Testis (tissue), 3 donors: ENCODE results near the gene SMOC1. TPM values are rescaled to one million over a fixed set of nuclear protein-coding genes. Genes with fewer than 3 reads are reported as not detected.

Experiments
- DNase-seq: peaks from one replicate; pipeline ENCODE4 v3.0.0-alpha.2; 2019
- H3K27ac ChIP-seq, 2 donors: fragments of 200-600 bp; sonication (generic); one replicate each; pipeline ENCODE4 v1.5.1; 2019
- H3K27me3 ChIP-seq: fragments of 200-600 bp; sonication (generic); one replicate; pipeline ENCODE4 v1.5.1; 2019
- H3K36me3 ChIP-seq: fragments of 200-600 bp; sonication (generic); one replicate; pipeline ENCODE4 v1.5.1; 2017; ENCODE audit warnings: low read depth; ENCODE audit errors: missing control alignments
- H3K4me1 ChIP-seq: fragments of 200-600 bp; sonication (generic); one replicate; pipeline ENCODE4 v1.5.1; 2019
- H3K4me3 ChIP-seq, 2 donors: fragments of 200-600 bp; sonication (generic); one replicate each; pipeline ENCODE4 v1.5.1; 2017 to 2019
- H3K9me3 ChIP-seq: fragments of 200-600 bp; sonication (generic); one replicate; pipeline ENCODE4 v1.5.1; 2017
- POLR2A ChIP-seq: fragments of 450-650 bp; IDR thresholded peaks from one replicate; pipeline ENCODE4 v1.6.1; 2017; ENCODE audit warnings: antibody characterized with exemption, mild to moderate bottlenecking, moderate library complexity
- WGBS, 2 donors: methylation state at CpG; one replicate each; pipeline ENCODE4 v1.1.5; 2018; 5-methylcytosine and 5-hydroxymethylcytosine counted together
- intact Hi-C: fragments of 100-400 bp; cut with DNase I; formaldehyde crosslinking; loops from one replicate; pipeline ENCODE4 v1.15.1; 2023; ENCODE audit warnings: low total_unique reads
- polyA plus RNA-seq: library from polyadenylated mRNA; stranded (reverse); fragments of 350-450 nt; fragmentation: Illumina TruSeq; extraction: RNeasy Lipid Tissue Mini Kit (QIAGEN cat#74804); gene quantifications from one replicate; pipeline ENCODE4 v1.2.3, GENCODE V29; 2014; ENCODE audit warnings: low read depth, low replicate concordance; ENCODE audit not compliant: insufficient read depth
- total RNA-seq, 2 donors: library from RNA; depleted of rRNA; stranded (reverse); fragments of >200 nt; gene quantifications; one replicate each; pipeline ENCODE4 v1.2.3, GENCODE V29; 2016
- TF ChIP-seq, protein P1 (sequence below), 3 experiments: fragments of 450-650 bp in 2 of 3; fragments of 200-600 bp in 1 of 3; sonication (generic) in 1 of 3; IDR thresholded peaks; one replicate each; pipeline ENCODE4 v1.5.1; 2016 to 2019; ENCODE audit warnings: antibody characterized with exemption in 3 of 3, mild to moderate bottlenecking in 2 of 3, moderate library complexity in 1 of 3

The SMOC1 gene
- total and polyA plus RNA-seq, 3 donors from 2014 or later: 88.2 to 248 (median 143) TPM

DNA sequence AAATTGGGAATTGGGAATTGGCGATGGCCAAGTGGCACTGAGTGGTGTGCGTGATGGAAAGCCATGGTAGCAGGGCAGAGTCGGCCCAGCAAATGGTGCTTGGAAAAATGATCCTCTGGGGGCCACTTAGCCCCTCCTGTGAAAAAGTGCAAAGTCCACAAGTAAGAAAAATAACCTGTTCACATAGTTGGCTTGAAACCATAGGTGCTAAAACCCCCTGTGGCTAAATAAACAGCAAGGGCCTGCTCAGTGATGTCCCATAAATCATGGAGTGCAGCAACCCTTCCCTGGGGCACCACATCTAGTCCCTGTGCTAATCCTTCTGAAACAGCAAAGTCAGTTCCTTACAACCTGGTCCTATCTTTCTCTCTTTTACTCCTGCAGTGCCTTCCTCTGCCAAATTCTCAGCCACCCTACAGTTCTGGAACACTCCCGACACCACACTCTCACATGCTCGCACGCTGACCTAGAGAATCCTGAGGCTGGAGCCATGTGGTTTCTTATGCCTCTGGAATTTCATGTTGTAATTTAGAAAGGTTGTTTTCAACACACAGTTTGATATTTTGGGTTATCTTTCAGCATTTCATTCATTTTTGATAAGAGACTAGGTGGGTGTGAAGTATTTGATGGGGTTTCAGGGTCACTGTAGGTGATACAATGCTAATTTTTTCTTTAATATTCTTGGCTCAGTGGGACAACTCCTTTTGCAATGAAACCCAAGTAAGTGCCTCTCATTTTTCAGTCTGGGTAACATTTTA is 123.6 kb downstream of the SMOC1 start:
- intact Hi-C loops: no loop called here
- no peak for DNase-seq
- Histone ChIP-seq H3K27ac (no peak overlapping the region), H3K4me3 (no peak overlapping the region), H3K4me1 (no peaks in the 10 kb centered on the region), H3K36me3 (no peaks in the 10 kb centered on the region), H3K9me3 (no peaks in the 10 kb centered on the region), H3K27me3 (no peaks in the 10 kb centered on the region)
- TF ChIP-seq, protein P1, sequence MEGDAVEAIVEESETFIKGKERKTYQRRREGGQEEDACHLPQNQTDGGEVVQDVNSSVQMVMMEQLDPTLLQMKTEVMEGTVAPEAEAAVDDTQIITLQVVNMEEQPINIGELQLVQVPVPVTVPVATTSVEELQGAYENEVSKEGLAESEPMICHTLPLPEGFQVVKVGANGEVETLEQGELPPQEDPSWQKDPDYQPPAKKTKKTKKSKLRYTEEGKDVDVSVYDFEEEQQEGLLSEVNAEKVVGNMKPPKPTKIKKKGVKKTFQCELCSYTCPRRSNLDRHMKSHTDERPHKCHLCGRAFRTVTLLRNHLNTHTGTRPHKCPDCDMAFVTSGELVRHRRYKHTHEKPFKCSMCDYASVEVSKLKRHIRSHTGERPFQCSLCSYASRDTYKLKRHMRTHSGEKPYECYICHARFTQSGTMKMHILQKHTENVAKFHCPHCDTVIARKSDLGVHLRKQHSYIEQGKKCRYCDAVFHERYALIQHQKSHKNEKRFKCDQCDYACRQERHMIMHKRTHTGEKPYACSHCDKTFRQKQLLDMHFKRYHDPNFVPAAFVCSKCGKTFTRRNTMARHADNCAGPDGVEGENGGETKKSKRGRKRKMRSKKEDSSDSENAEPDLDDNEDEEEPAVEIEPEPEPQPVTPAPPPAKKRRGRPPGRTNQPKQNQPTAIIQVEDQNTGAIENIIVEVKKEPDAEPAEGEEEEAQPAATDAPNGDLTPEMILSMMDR (IDR thresholded peaks at IDR 0.05): no peak
- TF ChIP-seq POLR2A: no peak
- WGBS, 2 donors: 69 to 86% methylated on average over 6 of the region's 6 CpGs

- Histone ChIP-seq H3K36me3 (no peaks in the 10 kb centered on the region), H3K4me1 (peaks cover 11% of the 10 kb centered on the region), H3K27ac (no peak overlapping the region), H3K9me3 (no peaks in the 10 kb centered on the region), H3K27me3 (no peaks in the 10 kb centered on the region), H3K4me3 (no peak overlapping the region)
- no peak for TF ChIP-seq POLR2A
- TF ChIP-seq, protein P1 (IDR thresholded peaks at IDR 0.05): no peak
- 72 to 92% methylated on average over 2 of the region's 2 CpGs for WGBS, 2 donors
- intact Hi-C loops: no loop called here
- no peak for DNase-seq
Measured at GRCh38 chr14:70004791-70005190, 125.6 kb downstream of the SMOC1 start.

DNA sequence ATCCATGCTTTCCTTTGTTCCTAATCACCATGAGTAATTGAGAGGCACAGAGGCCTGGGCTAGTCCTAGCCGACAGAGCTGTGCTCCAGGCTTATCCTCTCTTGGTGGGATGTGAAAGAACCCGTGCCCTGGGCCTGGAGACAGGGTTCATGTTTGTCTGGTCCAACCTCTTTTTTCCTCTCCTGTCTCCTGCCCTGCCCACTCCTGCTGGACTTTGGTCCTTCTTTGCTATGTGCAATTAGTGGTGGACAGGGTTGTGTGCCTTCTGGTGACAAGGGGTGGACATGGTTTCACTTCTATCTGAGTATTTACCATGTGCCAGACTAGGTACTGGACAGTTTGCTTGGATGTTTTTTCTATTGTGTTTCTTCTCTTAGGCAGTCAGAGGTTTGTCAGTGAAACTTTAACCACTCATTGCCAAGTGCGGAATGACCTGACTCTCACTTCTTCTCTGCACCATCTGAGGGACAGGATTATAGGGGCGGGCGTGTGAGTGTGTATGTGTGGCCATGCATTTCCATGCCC is 126.1 kb downstream of the SMOC1 start:
- Histone ChIP-seq H3K4me1 (peaks cover 11% of the 10 kb centered on the region), H3K4me3 (no peak overlapping the region), H3K27me3 (no peaks in the 10 kb centered on the region), H3K36me3 (no peaks in the 10 kb centered on the region), H3K27ac (no peak overlapping the region), H3K9me3 (no peaks in the 10 kb centered on the region)
- DNase-seq: no peak
- intact Hi-C loops: no loop called here
- TF ChIP-seq POLR2A: no peak
- TF ChIP-seq, protein P1 (IDR thresholded peaks at IDR 0.05): no peak
- WGBS, 2 donors: 83 to 89% methylated on average over 5 of the region's 5 CpGs

DNA sequence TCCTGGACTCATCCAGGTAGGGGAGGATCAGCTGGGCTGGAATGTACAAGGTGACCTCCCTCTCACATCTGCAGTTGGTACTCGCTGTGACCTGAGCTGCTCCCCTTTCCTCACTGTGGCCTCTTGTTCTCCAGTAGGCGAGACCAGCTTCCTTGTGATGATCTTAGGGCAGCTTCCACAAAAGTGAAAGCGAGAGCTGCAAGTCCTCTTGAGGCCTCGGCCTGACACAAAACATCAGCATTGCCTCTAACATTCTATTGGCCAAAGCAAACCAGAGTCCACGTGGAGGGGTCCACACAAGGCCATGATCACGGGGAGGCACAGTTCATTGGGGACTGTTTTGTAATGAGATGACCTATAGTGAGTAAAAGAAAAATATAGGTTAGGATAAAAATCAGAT is 127.5 kb downstream of the SMOC1 start:
- no peaks in the 10 kb centered on the region for H3K36me3 ChIP-seq
- H3K27me3 ChIP-seq: no peaks in the 10 kb centered on the region
- no peak for TF ChIP-seq POLR2A
- TF ChIP-seq, protein P1 (IDR thresholded peaks at IDR 0.05): no peak
- H3K4me1 ChIP-seq: peaks cover 11% of the 10 kb centered on the region
- no peak overlapping the region for H3K4me3 ChIP-seq
- H3K9me3 ChIP-seq: no peaks in the 10 kb centered on the region
- H3K27ac ChIP-seq: no peak overlapping the region
- no peak for DNase-seq
- WGBS, 2 donors: 93 to 97% methylated on average over 6 of the region's 6 CpGs
- intact Hi-C loops: no loop called here
